GM12878 (cell line): ENCODE measurements around the gene EDN3. TPM values are rescaled to one million over a fixed set of nuclear protein-coding genes. Genes with fewer than 3 reads are reported as not detected.

Source experiments
- ATAC-seq: fragments of 200-7000 bp; cut with Tn5 transposase; 3 replicates; pipeline ENCODE4 v1.9.1; 2020; ENCODE audit warnings: mild to moderate bottlenecking, moderate library complexity
- BruUV-seq: library from RNA; stranded (reverse); fragments of 400-500 nt; replicated peaks from 2 replicates; lab custom pipeline; 2021; lab: Mats Ljungman, UMichigan
- CTCF ChIA-PET: fragments of 300-600 bp; sonication (Branson Sonifier 250); formaldehyde crosslinking; extraction: SDS; loops from one replicate; lab custom pipeline; 2021; ENCODE audit warnings: inconsistent platforms; lab: Yijun Ruan, JAX
- POLR2A ChIA-PET: fragments of 350-600 bp; formaldehyde crosslinking; extraction: SDS; loops from one replicate; lab custom pipeline; 2021; ENCODE audit warnings: inconsistent platforms; lab: Charles Lee
- RAD21 ChIA-PET: fragments of 300-600 bp; sonication (Branson Sonifier 250); formaldehyde crosslinking; loops from one replicate; lab custom pipeline; 2023; ENCODE audit warnings: antibody characterized with exemption; ENCODE audit not compliant: unreplicated experiment; lab: Charles Lee
- SMC1A ChIA-PET: fragments of 300-600 bp; sonication (Branson Sonifier 250); formaldehyde crosslinking; loops from one replicate; lab custom pipeline; 2023; ENCODE audit not compliant: unreplicated experiment, uncharacterized antibody; lab: Charles Lee
- DNase-seq: peaks from one replicate; pipeline ENCODE4 v3.0.0-alpha.2; 2011; ENCODE audit warnings: low read depth, low spot score
- FAIRE-seq: peaks from 3 replicates; lab custom pipeline; 2011; peaks lifted over from hg19 to GRCh38; lab: Jason Lieb, UNC
- H2AFZ ChIP-seq: 2 replicates; pipeline ENCODE4 v1.6.0; 2011; ENCODE audit warnings: low read depth, low read length, control low read depth; ENCODE audit not compliant: control insufficient read depth
- H3K27ac ChIP-seq: 2 replicates; pipeline ENCODE4 v1.5.1; 2011; ENCODE audit warnings: control low read depth; ENCODE audit not compliant: control insufficient read depth, insufficient read depth
- H3K27me3 ChIP-seq, 2 experiments: replicated peaks in 1 of 2; 2 replicates each; pipeline versions ENCODE4 v1.6.0 to v1.6.1; 2011; ENCODE audit warnings: low read length in 1 of 2; ENCODE audit not compliant: control insufficient read depth in 2 of 2, insufficient read depth in 2 of 2
- H3K36me3 ChIP-seq, 2 experiments: 2 replicates each; pipeline ENCODE4 v1.5.1; 2011; ENCODE audit warnings: low read length in 1 of 2; ENCODE audit not compliant: control insufficient read depth in 2 of 2, insufficient read depth in 2 of 2
- H3K4me1 ChIP-seq: 2 replicates; pipeline ENCODE4 v1.6.1; 2011; ENCODE audit warnings: mild to moderate bottlenecking, low read length, moderate library complexity, mixed read lengths; ENCODE audit not compliant: control insufficient read depth, insufficient read depth
- H3K4me2 ChIP-seq: 2 replicates; pipeline ENCODE4 v1.6.0; 2011; ENCODE audit warnings: control low read depth; ENCODE audit not compliant: control insufficient read depth, insufficient read depth
- H3K4me3 ChIP-seq: fragments of 200-600 bp; sonication (generic); 2 replicates; pipeline ENCODE4 v1.5.1; 2016
- H3K79me2 ChIP-seq: 2 replicates; pipeline ENCODE4 v1.6.0; 2011; ENCODE audit warnings: low read length; ENCODE audit not compliant: control insufficient read depth, insufficient read depth
- H3K9ac ChIP-seq: 2 replicates; pipeline ENCODE4 v1.8.0; 2011; ENCODE audit warnings: low read length, control low read depth, mixed read lengths; ENCODE audit not compliant: control insufficient read depth, insufficient read depth
- H3K9me3 ChIP-seq: replicated peaks from 3 replicates; pipeline ENCODE4 v1.5.1; 2011; ENCODE audit warnings: mild to moderate bottlenecking, low read length; ENCODE audit not compliant: control insufficient read depth, insufficient read depth
- H4K20me1 ChIP-seq: 2 replicates; pipeline ENCODE4 v1.6.0; 2011; ENCODE audit not compliant: control insufficient read depth, insufficient read depth
- ATF2 ChIP-seq: IDR thresholded peaks from 2 replicates; pipeline ENCODE4 v1.6.1; 2012; ENCODE audit warnings: low read length, inconsistent platforms
- ATF3 ChIP-seq: IDR thresholded peaks from 2 replicates; pipeline ENCODE4 v1.6.1; 2011; ENCODE audit warnings: low read depth, mild to moderate bottlenecking, low read length, moderate library complexity, borderline replicate concordance; ENCODE audit errors: extremely low read depth
- BMI1 ChIP-seq: fragments of 450-650 bp; IDR thresholded peaks from 2 replicates; pipeline ENCODE4 v1.6.1; 2016; ENCODE audit warnings: mild to moderate bottlenecking, moderate library complexity, borderline replicate concordance
- E2F8 ChIP-seq: fragments of 450-650 bp; IDR thresholded peaks from 2 replicates; pipeline ENCODE4 v1.6.1; 2018; ENCODE audit warnings: mild to moderate bottlenecking, low read depth, moderate library complexity; ENCODE audit not compliant: partially characterized antibody
- ESRRA ChIP-seq: IDR thresholded peaks from 2 replicates; pipeline ENCODE4 v1.6.1; 2012; ENCODE audit warnings: mild to moderate bottlenecking, low read length, improper control_type of control experiment
- FOXM1 ChIP-seq: IDR thresholded peaks from 2 replicates; pipeline ENCODE4 v1.6.1; 2012; ENCODE audit warnings: low read depth, mild to moderate bottlenecking, inconsistent platforms, low read length, moderate library complexity
- IRF4 ChIP-seq: IDR thresholded peaks from 2 replicates; pipeline ENCODE4 v1.6.1; 2011; ENCODE audit warnings: low read depth, low read length
- KLF5 ChIP-seq: fragments of 450-650 bp; IDR thresholded peaks from 2 replicates; pipeline ENCODE4 v1.6.1; 2014; ENCODE audit warnings: mild to moderate bottlenecking; ENCODE audit not compliant: partially characterized antibody
- MYB ChIP-seq: fragments of 150-350 bp; IDR thresholded peaks from 2 replicates; pipeline ENCODE4 v1.6.1; 2014; ENCODE audit warnings: mild to moderate bottlenecking, low read depth, low read length, borderline replicate concordance
- PAX5 ChIP-seq: IDR thresholded peaks from 2 replicates; pipeline ENCODE4 v1.6.1; 2011; ENCODE audit warnings: low read depth, low read length, borderline replicate concordance
- POLR2A ChIP-seq: IDR thresholded peaks from 2 replicates; pipeline ENCODE4 v1.6.1; 2011; ENCODE audit warnings: low read depth, mild to moderate bottlenecking, low read length
- SPI1 ChIP-seq: IDR thresholded peaks from 2 replicates; pipeline ENCODE4 v1.6.1; 2011; ENCODE audit warnings: low read depth, mild to moderate bottlenecking, low read length, moderate library complexity, borderline replicate concordance; ENCODE audit not compliant: insufficient read depth
- USF1 ChIP-seq: IDR thresholded peaks from 2 replicates; pipeline ENCODE4 v1.6.1; 2011; ENCODE audit warnings: borderline replicate concordance, low read depth, mild to moderate bottlenecking, moderate library complexity, mixed read lengths, low read length; ENCODE audit not compliant: insufficient read depth; ENCODE audit errors: extremely low read length
- ZNF207 ChIP-seq: fragments of 450-650 bp; IDR thresholded peaks from 2 replicates; pipeline ENCODE4 v1.6.1; 2014; ENCODE audit warnings: antibody characterized with exemption, mild to moderate bottlenecking, borderline replicate concordance
- WGBS: methylation state at CpG from one replicate; pipeline ENCODE4 v1.1.6; 2016; ENCODE audit warnings: low lambda C conversion rate; ENCODE audit not compliant: insufficient replicate concordance, insufficient coverage; ENCODE audit errors: missing lambda C conversion rate; 5-methylcytosine and 5-hydroxymethylcytosine counted together
- in situ Hi-C: fragments of 300-500 bp; cut with MboI; formaldehyde crosslinking; loops from 9 replicates; pipeline ENCODE4 v1.14.3; 2018; ENCODE audit warnings: mixed read lengths
- intact Hi-C: fragments of 100-400 bp; cut with micrococcal nuclease; formaldehyde crosslinking; loops from one replicate; pipeline ENCODE4 v1.14.2; 2022; ENCODE audit not compliant: unreplicated experiment
- polyA plus RNA-seq, 11 experiments: library from polyadenylated mRNA; depleted of rRNA in 4 of 11; unstranded in 6 of 11; stranded (reverse) in 5 of 11; fragments of >200 nt; fragmentation: Nextera tagmentation in 4 of 11; fragmentation: Illumina TruSeq in 1 of 11; extraction: Ambion mirVana in 4 of 11; extraction: Trizol in 1 of 11; gene quantifications; 1 replicate in 1 of 11; 2 replicates in 10 of 11; pipeline versions ENCODE4 v1.2.1 to v1.2.3, GENCODE V29; 2011 to 2016; ENCODE audit warnings: inconsistent platforms in 2 of 11, missing spikeins in 2 of 11, low read depth in 1 of 11
- total RNA-seq, 4 experiments: library from RNA; depleted of rRNA in 3 of 4; stranded (reverse); fragments of >200 nt in 3 of 4; fragmentation: Illumina TruSeq in 1 of 4; extraction: Trizol in 1 of 4; gene quantifications; 2 replicates each; pipeline versions ENCODE4 v1.2.1 to v1.2.3, GENCODE V29; 2013 to 2021

Gene EDN3
- total and polyA plus RNA-seq, 10 of the 15 experiments (the other 5 are each of a cell fraction or from before 2014, with no cell fraction given), result not detected

- SMC1A ChIA-PET, result no interaction called here
These were observed 41.9 kb downstream of the EDN3 start for GRCh38 chr20:59342023-59342957.

More at GRCh38 chr20:59342023-59342957, 41.9 kb downstream of the EDN3 start:
- Histone ChIP-seq H4K20me1 (no peaks in the 10 kb centered on the region), H3K4me2 (no peak overlapping the region), H3K27ac (no peak overlapping the region), H3K4me3 (no peak overlapping the region), H3K9ac (no peak overlapping the region), H3K36me3 (no peaks in the 10 kb centered on the region), H3K9me3 (no peaks in the 10 kb centered on the region; the same call in 2 of the 3 replicates), H2AFZ (no peak overlapping the region), H3K79me2 (no peaks in the 10 kb centered on the region), H3K27me3 (peaks cover 0 to 1% of the 10 kb centered on the region in 2 experiments; a peak in 1 of 4 replicates), H3K4me1 (no peaks in the 10 kb centered on the region)
- ATAC-seq (no peak), DNase-seq (no peak), FAIRE-seq (no peak)
- in situ Hi-C loops, result no loop called here
- intact Hi-C loops, result no loop called here
- no TSS peak for BruUV-seq
- ChIA-PET POLR2A (no interaction called here), CTCF (no interaction called here), RAD21 (no interaction called here)
- WGBS, result 21% methylated on average over 27 of the region's 28 CpGs
- TF ChIP-seq KLF5, result no peak
- TF ChIP-seq FOXM1, result no peak
- no peak for TF ChIP-seq ATF2
- no peak for TF ChIP-seq POLR2A
- TF ChIP-seq ZNF207, result no peak
- TF ChIP-seq ATF3, result no peak
- TF ChIP-seq MYB, result no peak
- TF ChIP-seq USF1, result no peak
- no peak for TF ChIP-seq ESRRA
- no peak for TF ChIP-seq SPI1
- TF ChIP-seq IRF4, result no peak
- no peak for TF ChIP-seq PAX5
- no peak for TF ChIP-seq BMI1
- no peak for TF ChIP-seq E2F8
